AG09319 (cell line): ENCODE measurements around the gene PRKG1.

ENCODE experiments used
- DNase-seq: peaks from one replicate; pipeline ENCODE4 v3.0.0-alpha.2; 2010; ENCODE audit warnings: low read depth; ENCODE audit errors: extremely low read depth
- TF ChIP-seq, protein P1 (sequence below): IDR thresholded peaks from 2 replicates; pipeline ENCODE4 v1.5.1; 2011; ENCODE audit warnings: low read depth, mild to moderate bottlenecking, inconsistent platforms, low read length, moderate library complexity

Gene PRKG1

DNA sequence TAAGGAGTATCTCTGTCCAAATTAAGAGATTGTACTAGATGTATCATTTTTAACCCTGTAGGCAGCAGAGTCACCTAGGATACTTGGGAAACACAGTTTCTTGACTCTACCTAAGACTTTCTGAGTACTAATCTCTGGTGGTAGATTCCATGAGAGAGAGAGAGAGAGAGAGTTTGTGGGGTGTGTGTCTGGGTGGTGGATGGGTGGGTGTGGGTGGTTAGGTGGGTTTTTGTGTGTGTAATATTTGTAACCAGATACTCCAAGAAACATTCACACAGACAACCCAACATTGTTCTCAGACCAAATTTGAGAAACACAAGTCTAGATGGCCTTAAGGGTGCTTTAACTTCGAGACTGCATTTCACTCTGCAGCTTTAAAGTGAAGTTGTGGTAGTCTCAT lies 215.2 kb downstream of the PRKG1 start:
- DNase-seq = no peak
- TF ChIP-seq, protein P1, sequence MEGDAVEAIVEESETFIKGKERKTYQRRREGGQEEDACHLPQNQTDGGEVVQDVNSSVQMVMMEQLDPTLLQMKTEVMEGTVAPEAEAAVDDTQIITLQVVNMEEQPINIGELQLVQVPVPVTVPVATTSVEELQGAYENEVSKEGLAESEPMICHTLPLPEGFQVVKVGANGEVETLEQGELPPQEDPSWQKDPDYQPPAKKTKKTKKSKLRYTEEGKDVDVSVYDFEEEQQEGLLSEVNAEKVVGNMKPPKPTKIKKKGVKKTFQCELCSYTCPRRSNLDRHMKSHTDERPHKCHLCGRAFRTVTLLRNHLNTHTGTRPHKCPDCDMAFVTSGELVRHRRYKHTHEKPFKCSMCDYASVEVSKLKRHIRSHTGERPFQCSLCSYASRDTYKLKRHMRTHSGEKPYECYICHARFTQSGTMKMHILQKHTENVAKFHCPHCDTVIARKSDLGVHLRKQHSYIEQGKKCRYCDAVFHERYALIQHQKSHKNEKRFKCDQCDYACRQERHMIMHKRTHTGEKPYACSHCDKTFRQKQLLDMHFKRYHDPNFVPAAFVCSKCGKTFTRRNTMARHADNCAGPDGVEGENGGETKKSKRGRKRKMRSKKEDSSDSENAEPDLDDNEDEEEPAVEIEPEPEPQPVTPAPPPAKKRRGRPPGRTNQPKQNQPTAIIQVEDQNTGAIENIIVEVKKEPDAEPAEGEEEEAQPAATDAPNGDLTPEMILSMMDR = no peak

DNA sequence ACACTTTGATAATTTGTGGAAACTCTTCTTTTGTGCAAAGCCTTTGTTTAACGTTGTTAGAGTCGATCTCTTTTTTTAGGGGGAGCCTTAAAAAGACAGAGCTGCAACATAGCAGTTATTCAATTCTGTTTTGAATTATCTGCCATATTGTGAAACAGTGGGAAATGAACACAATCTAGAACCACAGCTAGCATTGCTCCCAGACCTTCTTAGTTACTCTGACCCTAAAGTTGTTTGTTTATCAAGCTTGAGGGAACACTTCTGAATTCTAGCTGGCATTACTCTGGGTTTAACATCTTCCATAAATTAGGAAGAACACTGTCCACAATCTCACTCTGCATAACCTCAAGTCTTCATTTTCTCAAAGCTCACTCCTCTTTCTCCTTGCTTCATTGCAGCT lies 217.7 kb downstream of the PRKG1 start:
- TF ChIP-seq, protein P1 = no peak
- DNase-seq = peak; percentile 43

DNA sequence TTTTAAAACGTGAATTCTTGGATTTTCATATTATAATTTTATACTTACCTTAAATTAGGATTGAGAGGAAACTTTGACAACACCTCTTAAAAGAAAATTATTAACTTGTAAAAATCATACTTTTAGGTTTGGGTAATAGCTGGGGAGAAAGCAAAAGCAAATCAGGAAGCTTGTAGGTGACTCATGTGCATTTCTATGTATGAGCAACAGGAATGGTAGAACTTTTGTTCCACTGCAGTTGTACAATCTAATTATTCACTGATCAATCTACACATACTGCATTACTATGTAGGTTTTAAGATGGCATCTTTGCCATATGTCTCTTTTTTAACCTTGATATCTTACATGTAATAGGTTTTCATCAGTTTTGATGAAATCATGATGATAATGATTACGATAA lies 223.2 kb downstream of the PRKG1 start:
- TF ChIP-seq, protein P1 = no peak
- no peak for DNase-seq

DNA sequence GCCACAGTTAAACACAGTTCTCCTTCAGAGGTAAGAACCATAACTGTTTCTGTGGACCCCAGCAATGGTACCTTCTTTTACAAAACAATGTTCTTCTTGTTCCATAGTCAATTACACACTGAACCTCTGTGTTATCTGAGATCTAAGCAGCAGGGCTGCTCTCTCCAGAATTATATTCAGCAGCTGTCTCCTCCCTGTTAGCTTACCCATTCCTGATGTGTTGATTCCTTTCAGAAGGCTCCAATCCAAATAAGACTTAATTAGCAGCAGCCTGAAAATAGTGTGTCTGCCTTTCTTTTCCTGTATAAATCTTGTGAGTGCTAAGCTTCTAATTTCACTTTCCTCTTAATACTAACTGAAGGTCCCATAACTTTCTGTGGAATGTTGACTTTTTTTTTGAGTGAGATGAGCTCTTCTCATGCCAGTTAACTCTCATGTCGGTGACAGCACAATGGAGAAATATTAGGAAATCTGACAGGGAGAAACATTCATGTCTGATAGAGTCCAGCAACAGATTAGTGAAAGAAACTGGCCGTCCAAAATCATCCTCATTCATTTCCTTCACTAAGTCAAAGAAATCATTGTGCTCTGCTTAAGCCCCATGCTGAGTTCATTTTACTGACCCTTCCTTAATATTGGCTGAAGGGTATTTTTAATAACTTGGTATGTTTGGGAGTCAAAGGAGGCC lies 226.5 kb downstream of the PRKG1 start:
- DNase-seq = no peak
- TF ChIP-seq, protein P1 = no peak

GRCh38 chr10:51301644-51302043 lies 227.4 kb downstream of the PRKG1 start:
- DNase-seq = no peak
- TF ChIP-seq, protein P1 = no peak

DNA sequence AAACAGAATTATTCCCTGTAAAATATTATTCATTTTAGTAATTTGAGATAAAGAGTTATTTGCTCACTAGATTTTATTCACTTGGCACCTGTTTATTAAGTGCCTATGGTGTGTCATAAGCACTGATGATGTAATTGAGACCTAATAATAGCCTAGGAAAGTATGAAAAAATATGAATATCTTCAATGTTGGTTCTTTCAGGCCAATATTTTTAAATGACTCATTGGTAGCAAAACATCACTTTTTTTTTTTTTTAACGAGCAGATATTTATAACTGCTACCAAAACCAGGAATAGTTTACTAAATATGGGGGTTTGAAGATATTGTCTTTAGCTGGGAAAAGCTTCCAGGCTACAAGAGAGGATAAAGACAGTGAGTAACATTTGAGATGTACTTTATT lies 228.0 kb downstream of the PRKG1 start:
- TF ChIP-seq, protein P1 = no peak
- DNase-seq = no peak

GRCh38 chr10:51308116-51308515 lies 233.8 kb downstream of the PRKG1 start:
- TF ChIP-seq, protein P1 = no peak
- no peak for DNase-seq
